Stimulated activated CD4-positive, alpha-beta T cell treated with anti-CD3 and anti-CD28 coated beads, TNF-alpha, amount 100 ng/mL, for 48 hours (primary cell): Measurements from ENCODE around the gene HABP2.

Experiments
- DNase-seq, 3 donors: peaks; one replicate each; pipeline ENCODE4 v3.0.0-alpha.2; 2020; ENCODE audit warnings: low read depth in 3 of 3

The HABP2 gene

GRCh38 chr10:113628607-113629153, 75.8 kb downstream of the HABP2 start:
- no peak for DNase-seq

GRCh38 chr10:113630929-113631533, 78.2 kb downstream of the HABP2 start:
- DNase-seq: no peak

- no peak for DNase-seq
Observed at GRCh38 chr10:113631684-113632367, 79.0 kb downstream of the HABP2 start.
